NT2/D1 (cell line): ENCODE measurements around the gene SGSM1.

ENCODE experiments used
- SUZ12 ChIP-seq: IDR thresholded peaks from 2 replicates; pipeline ENCODE4 v1.6.1; 2011; ENCODE audit not compliant: insufficient read length, insufficient read depth; ENCODE audit errors: extremely low read depth
- YY1 ChIP-seq: IDR thresholded peaks from 2 replicates; pipeline ENCODE4 v1.6.1; 2011; ENCODE audit not compliant: insufficient read length, insufficient read depth
- ZNF274 ChIP-seq: IDR thresholded peaks from 2 replicates; pipeline ENCODE4 v1.6.1; 2011; ENCODE audit warnings: mild to moderate bottlenecking, low read depth, low read length

- TF ChIP-seq YY1: no peak
- no peak for TF ChIP-seq ZNF274
- TF ChIP-seq SUZ12: no peak
These were observed 42.7 kb downstream of the SGSM1 start for GRCh38 chr22:24848559-24849168.
